Immature natural killer cell (primary cell): Measurements from ENCODE around the gene LCN10. TPM values are rescaled to one million over a fixed set of nuclear protein-coding genes. Genes with fewer than 3 reads are reported as not detected.

Experiments
- DNase-seq, 3 donors: peaks; one replicate each; pipeline ENCODE4 v3.0.0; 2022; ENCODE audit warnings: mixed read lengths in 1 of 3
- H3K27ac Mint-ChIP-seq, 6 donors: one replicate each; pipeline ENCODE4 v1.8.0; 2020; ENCODE audit warnings: mixed read lengths in 6 of 6, mild to moderate bottlenecking in 5 of 6, inconsistent platforms in 4 of 6, moderate library complexity in 3 of 6
- H3K27me3 Mint-ChIP-seq, 3 donors: one replicate each; pipeline ENCODE4 v1.8.0; 2020 to 2021; ENCODE audit warnings: low read depth in 3 of 3, mild to moderate bottlenecking in 3 of 3, mixed read lengths in 3 of 3, moderate library complexity in 3 of 3, inconsistent platforms in 1 of 3
- H3K36me3 Mint-ChIP-seq, 3 donors: one replicate each; pipeline ENCODE4 v1.8.0; 2020; ENCODE audit warnings: mixed read lengths in 3 of 3, inconsistent platforms in 2 of 3, mild to moderate bottlenecking in 2 of 3
- H3K4me1 Mint-ChIP-seq, 2 donors: one replicate each; pipeline ENCODE4 v1.8.0; 2020; ENCODE audit warnings: inconsistent platforms in 2 of 2, mild to moderate bottlenecking in 2 of 2, mixed read lengths in 2 of 2, moderate library complexity in 1 of 2
- H3K4me3 Mint-ChIP-seq, 5 donors: one replicate each; pipeline ENCODE4 v1.8.0; 2020; ENCODE audit warnings: mild to moderate bottlenecking in 5 of 5, mixed read lengths in 5 of 5, inconsistent platforms in 3 of 5, moderate library complexity in 3 of 5
- H3K9me3 Mint-ChIP-seq, 6 donors: one replicate each; pipeline ENCODE4 v1.8.0; 2020; ENCODE audit warnings: mild to moderate bottlenecking in 6 of 6, mixed read lengths in 6 of 6, inconsistent platforms in 4 of 6, moderate library complexity in 3 of 6
- polyA plus RNA-seq, 3 donors: library from polyadenylated mRNA; unstranded; fragments of 300-500 nt; fragmentation: Illumina TruSeq; gene quantifications; one replicate each; pipeline ENCODE4 v1.2.3, GENCODE V29; 2021

The LCN10 gene
- polyA plus RNA-seq, 3 donors from 2014 or later = not detected

DNA sequence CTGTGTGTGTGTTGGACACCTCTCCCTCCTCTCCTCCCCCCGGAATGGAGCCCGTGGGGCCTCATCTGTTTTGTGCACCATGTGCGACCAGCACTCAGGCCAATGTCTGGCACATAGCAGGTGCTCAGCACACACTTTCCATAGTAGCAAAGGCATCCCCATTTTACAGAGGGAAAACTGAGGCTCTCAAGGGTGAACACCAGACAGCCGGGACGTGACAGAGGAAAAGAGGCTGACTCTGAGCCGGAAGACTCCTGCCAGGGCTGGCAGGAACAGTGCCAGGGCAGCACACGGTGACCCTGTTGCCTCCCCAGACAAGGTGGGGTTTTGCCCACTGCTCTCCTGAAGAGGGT is 53.7 kb downstream of the LCN10 start:
- no peak for DNase-seq
- Mint-ChIP-seq H3K4me1 (peaks cover 0 to 4% of the 10 kb centered on the region in 2 donors), H3K27me3 (peaks cover 0 to 2% (median 0%) of the 10 kb centered on the region in 3 donors), H3K9me3 (no peaks in the 10 kb centered on the region), H3K36me3 (no peaks in the 10 kb centered on the region), H3K4me3 (peak overlapping the region; percentile 63 to 75 (median 69)), H3K27ac (peak overlapping the region in 2 of 6 donors; percentile 51 to 64)

DNA sequence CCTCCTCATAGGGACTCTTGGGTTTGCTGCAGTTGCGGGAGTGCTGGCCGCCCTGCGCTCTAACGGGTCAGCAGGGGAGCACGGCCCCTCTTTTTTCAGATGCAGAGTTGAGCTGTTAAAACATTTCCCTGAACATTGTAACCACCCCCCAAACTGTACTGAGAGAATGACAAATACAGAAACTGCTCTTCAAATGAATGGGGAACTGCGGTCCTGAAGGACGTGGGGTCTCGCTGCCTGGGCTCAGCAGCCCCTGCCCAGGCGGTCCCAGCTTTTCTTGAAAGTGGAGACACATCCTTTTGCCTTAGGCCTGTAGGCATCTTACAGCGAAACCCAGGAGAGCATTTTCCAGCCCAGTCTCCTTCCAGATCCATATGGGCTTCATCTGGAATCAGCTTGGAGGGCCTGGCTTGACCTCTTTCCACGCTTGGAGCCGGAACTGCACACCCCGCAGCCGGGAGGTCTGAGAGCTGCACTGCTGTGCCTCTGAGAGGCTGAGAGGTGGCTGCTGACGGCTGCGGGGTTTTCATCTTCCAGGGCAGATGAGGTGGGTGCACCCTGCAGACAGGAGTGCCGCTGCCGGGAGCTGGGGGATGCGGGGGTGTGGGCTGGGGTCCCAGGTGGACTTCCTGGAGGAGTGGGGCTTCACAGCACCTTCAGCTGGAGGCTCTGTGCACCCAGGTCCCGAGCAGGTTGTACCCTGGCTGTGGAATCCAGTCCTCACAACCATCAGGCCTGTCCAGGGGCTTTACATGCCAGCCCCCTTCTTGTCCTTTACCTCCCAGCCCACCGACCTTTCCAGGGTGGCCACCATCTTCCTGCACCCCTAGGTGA is 54.2 kb downstream of the LCN10 start:
- peaks cover 0 to 4% of the 10 kb centered on the region in 2 donors for H3K4me1 Mint-ChIP-seq
- H3K36me3 Mint-ChIP-seq = no peaks in the 10 kb centered on the region
- H3K4me3 Mint-ChIP-seq = peak overlapping the region; percentile 63 to 75 (median 69)
- H3K27ac Mint-ChIP-seq = peak overlapping the region in 2 of 6 donors; percentile 51 to 64
- DNase-seq = no peak
- no peaks in the 10 kb centered on the region for H3K9me3 Mint-ChIP-seq
- peaks cover 0 to 2% (median 0%) of the 10 kb centered on the region in 3 donors for H3K27me3 Mint-ChIP-seq

Other genes starting within 250 kb of the LCN10 start
- 10 to 100 TPM in 1 of 3 donors, 1 to 10 TPM in 1, under 1 TPM in 1; 0.98 to 22.8 (median 4.3) TPM for gene NOTCH1, start 196.9 kb downstream of the LCN10 start, polyA plus RNA-seq
- 1 to 10 TPM in 1 of 3 donors, not detected in 2; 1.6 TPM for gene EGFL7, start 80.0 kb downstream of the LCN10 start, polyA plus RNA-seq
- 10 to 100 TPM; 34.0 to 40.9 (median 35.2) TPM for gene AGPAT2, start 55.5 kb downstream of the LCN10 start, polyA plus RNA-seq
- under 1 TPM in 1 of 3 donors, not detected in 2; 0.19 TPM for gene DIPK1B, start 30.4 kb downstream of the LCN10 start, polyA plus RNA-seq
- not detected for gene LCN6, start 5.6 kb upstream of the LCN10 start, polyA plus RNA-seq
- gene LCN8, start 15.3 kb upstream of the LCN10 start, polyA plus RNA-seq = under 1 TPM in 1 of 3 donors, not detected in 2; 0.62 TPM
- not detected for gene LCN15, start 21.6 kb upstream of the LCN10 start, polyA plus RNA-seq
- 10 to 100 TPM; 61.2 to 83.3 (median 62.1) TPM for gene TMEM141, start 48.4 kb upstream of the LCN10 start, polyA plus RNA-seq
- under 1 TPM; 0.37 to 0.46 (median 0.40) TPM for gene CCDC183, start 53.4 kb upstream of the LCN10 start, polyA plus RNA-seq
- 10 to 100 TPM in 2 of 3 donors, 1 to 10 TPM in 1; 5.4 to 24.6 (median 11.0) TPM for gene RABL6, start 65.0 kb upstream of the LCN10 start, polyA plus RNA-seq
- under 1 TPM; 0.09 to 1.00 (median 0.82) TPM for gene AJM1, start 99.5 kb upstream of the LCN10 start, polyA plus RNA-seq
- 100 to 1,000 TPM; 127 to 212 (median 166) TPM for gene PHPT1, start 106.5 kb upstream of the LCN10 start, polyA plus RNA-seq
- gene MAMDC4, start 109.4 kb upstream of the LCN10 start, polyA plus RNA-seq = under 1 TPM in 1 of 3 donors, not detected in 2; 0.19 TPM
- 100 to 1,000 TPM; 309 to 463 (median 411) TPM for gene EDF1, start 123.4 kb upstream of the LCN10 start, polyA plus RNA-seq
- gene TRAF2, start 143.6 kb upstream of the LCN10 start, polyA plus RNA-seq = 10 to 100 TPM in 2 of 3 donors, 1 to 10 TPM in 1; 7.6 to 32.7 (median 11.0) TPM
- 100 to 1,000 TPM; 120 to 211 (median 120) TPM for gene FBXW5, start 201.8 kb upstream of the LCN10 start, polyA plus RNA-seq
- 1 to 10 TPM; 1.7 to 5.1 (median 2.1) TPM for gene C8G, start 202.3 kb upstream of the LCN10 start, polyA plus RNA-seq
- not detected for gene LCN12, start 209.3 kb upstream of the LCN10 start, polyA plus RNA-seq
- gene PTGDS, start 234.6 kb upstream of the LCN10 start, polyA plus RNA-seq = 100 to 1,000 TPM in 2 of 3 donors, 10 to 100 TPM in 1; 93.2 to 201 (median 164) TPM
- gene LCNL1, start 240.1 kb upstream of the LCN10 start, polyA plus RNA-seq = not detected
- gene PAXX, start 249.5 kb upstream of the LCN10 start, polyA plus RNA-seq = 100 to 1,000 TPM; 135 to 207 (median 182) TPM